ENCODE results near the gene CYP1A1.
"Not testable (repeated sequence)": the region's sequence is repeated elsewhere in the genome, so short reads cannot be mapped to it uniquely, and the experiment has no call there.

Gene CYP1A1

GRCh38 chr15:74735305-74735704 is 10.0 kb upstream of the CYP1A1 start:
- DNase-seq (ENCODE audit: low read depth) = no peak

- DNase-seq (ENCODE audit: low read depth) = no peak
Observed at GRCh38 chr15:74733269-74733668, 7.9 kb upstream of the CYP1A1 start.

GRCh38 chr15:74732846-74733245 is 7.5 kb upstream of the CYP1A1 start:
- no peak for DNase-seq (ENCODE audit: low read depth)

- DNase-seq (ENCODE audit: low read depth) = no peak
Observed at GRCh38 chr15:74730619-74731316, 5.4 kb upstream of the CYP1A1 start.

GRCh38 chr15:74729372-74729771 is 4.0 kb upstream of the CYP1A1 start:
- DNase-seq (ENCODE audit: low read depth) = not testable (repeated sequence)

GRCh38 chr15:74728699-74729098 is 3.4 kb upstream of the CYP1A1 start:
- DNase-seq (ENCODE audit: low read depth) = not testable (repeated sequence)

GRCh38 chr15:74727727-74728126 is 2.4 kb upstream of the CYP1A1 start:
- no peak for DNase-seq (ENCODE audit: low read depth)

- no peak for DNase-seq (ENCODE audit: low read depth)
Observed at GRCh38 chr15:74726774-74727164, 1.4 kb upstream of the CYP1A1 start.

GRCh38 chr15:74725845-74726773 is 781 bp upstream of the CYP1A1 start:
- no peak for DNase-seq (ENCODE audit: low read depth)

GRCh38 chr15:74724570-74725224 is 631 bp downstream of the CYP1A1 start:
- no peak for DNase-seq (ENCODE audit: low read depth)

- DNase-seq (ENCODE audit: low read depth) = no peak
Observed at GRCh38 chr15:74723754-74724334, 1.5 kb downstream of the CYP1A1 start.

- DNase-seq (ENCODE audit: low read depth) = no peak
Observed at GRCh38 chr15:74723187-74723586, 2.1 kb downstream of the CYP1A1 start.

- no peak for DNase-seq (ENCODE audit: low read depth)
Observed at GRCh38 chr15:74722591-74722990, 2.7 kb downstream of the CYP1A1 start.

- DNase-seq (ENCODE audit: low read depth) = no peak
Observed at GRCh38 chr15:74716651-74717050, 8.7 kb downstream of the CYP1A1 start.

- no peak for DNase-seq (ENCODE audit: low read depth)
Observed at GRCh38 chr15:74712311-74712710, 13.0 kb downstream of the CYP1A1 start.

GRCh38 chr15:74710319-74711094 is 14.8 kb downstream of the CYP1A1 start:
- DNase-seq (ENCODE audit: low read depth) = no peak

GRCh38 chr15:74709892-74710291 is 15.4 kb downstream of the CYP1A1 start:
- no peak for DNase-seq (ENCODE audit: low read depth)

GRCh38 chr15:74709011-74709410 is 16.3 kb downstream of the CYP1A1 start:
- no peak for DNase-seq (ENCODE audit: low read depth)

GRCh38 chr15:74696808-74697207 is 28.5 kb downstream of the CYP1A1 start:
- no peak for DNase-seq (ENCODE audit: low read depth)

GRCh38 chr15:74696398-74696729 is 29.0 kb downstream of the CYP1A1 start:
- DNase-seq (ENCODE audit: low read depth) = no peak

- DNase-seq (ENCODE audit: low read depth) = peak; percentile 83
Observed at GRCh38 chr15:74695597-74696397, 29.5 kb downstream of the CYP1A1 start, which contains the start of gene EDC3. Gene EDC3, minus strand, starts transcription at chr15:74696024. Its CDS starts 20,900 bp downstream, at chr15:74675124.
